ENCODE results near the gene NXPH1.

- TF ChIP-seq CTCF (IDR thresholded peaks at IDR 0.05; ENCODE audit: low read depth, low read length) (no peak), EZH2phosphoT487 (IDR thresholded peaks at IDR 0.05; ENCODE audit: low read depth) (no peak)
Observed at GRCh38 chr7:8605221-8605620, 171.8 kb downstream of the NXPH1 start.

Measured in OCI-LY3 (cell line).